Smooth muscle cell (in vitro differentiated cells): ENCODE measurements around the gene TRMT44. TPM values are rescaled to one million over a fixed set of nuclear protein-coding genes. Genes with fewer than 3 reads are reported as not detected.
"Not testable (repeated sequence)": the region's sequence is repeated elsewhere in the genome, so short reads cannot be mapped to it uniquely, and the experiment has no call there.

Experiments used
- DNase-seq: peaks from one replicate; lab custom pipeline; 2025; ENCODE audit not compliant: unreplicated experiment; lab: John Stamatoyannopoulos, UW
- H2AFZ ChIP-seq: fragments of 200-600 bp; sonication (generic); 2 replicates; pipeline ENCODE4 v1.6.0; 2016; ENCODE audit warnings: antibody characterized with exemption, low read depth, mild to moderate bottlenecking
- H3F3A ChIP-seq: fragments of 200-600 bp; sonication (generic); 2 replicates; pipeline ENCODE4 v1.6.0; 2017; ENCODE audit warnings: antibody characterized with exemption, low read depth
- H3K27ac ChIP-seq: fragments of 200-600 bp; sonication (generic); 2 replicates; pipeline ENCODE4 v1.5.1; 2016; ENCODE audit warnings: low read depth, mild to moderate bottlenecking
- H3K27me3 ChIP-seq: fragments of 200-600 bp; sonication (generic); 2 replicates; pipeline ENCODE4 v1.6.1; 2016; ENCODE audit warnings: low read depth, mild to moderate bottlenecking
- H3K36me3 ChIP-seq: fragments of 200-600 bp; sonication (generic); 2 replicates; pipeline ENCODE4 v1.5.1; 2016; ENCODE audit warnings: low read depth
- H3K4me1 ChIP-seq: fragments of 200-600 bp; sonication (generic); 2 replicates; pipeline ENCODE4 v1.5.1; 2016; ENCODE audit warnings: low read depth
- H3K4me2 ChIP-seq: fragments of 200-600 bp; sonication (generic); 2 replicates; pipeline ENCODE4 v1.6.0; 2016; ENCODE audit warnings: mild to moderate bottlenecking
- H3K4me3 ChIP-seq: fragments of 200-600 bp; sonication (generic); 2 replicates; pipeline ENCODE4 v1.5.1; 2016; ENCODE audit warnings: mild to moderate bottlenecking
- H3K79me2 ChIP-seq: fragments of 200-600 bp; sonication (generic); 2 replicates; pipeline ENCODE4 v1.6.0; 2016; ENCODE audit warnings: low read depth, mild to moderate bottlenecking
- H3K9ac ChIP-seq: fragments of 200-600 bp; sonication (generic); 2 replicates; pipeline ENCODE4 v1.6.0; 2016; ENCODE audit warnings: low read depth
- H3K9me3 ChIP-seq: fragments of 200-600 bp; sonication (generic); replicated peaks from 2 replicates; pipeline ENCODE4 v1.5.1; 2016; ENCODE audit warnings: low read depth
- H4K20me1 ChIP-seq: fragments of 200-600 bp; sonication (generic); 2 replicates; pipeline ENCODE4 v1.6.0; 2016; ENCODE audit warnings: low read depth
- WGBS: methylation state at CpG from one replicate; pipeline ENCODE4 v1.1.7; 2016; ENCODE audit warnings: low lambda C conversion rate; 5-methylcytosine and 5-hydroxymethylcytosine counted together
- polyA plus RNA-seq: library from polyadenylated mRNA; unstranded; fragments of >200 nt; fragmentation: Nextera tagmentation; extraction: Ambion mirVana; gene quantifications from 2 replicates; pipeline ENCODE4 v1.2.1, GENCODE V29; 2016
- total RNA-seq: library from RNA; depleted of rRNA; stranded (reverse); fragments of >200 nt; gene quantifications from 2 replicates; pipeline ENCODE4 v1.2.3, GENCODE V29; 2014
- TF ChIP-seq, protein P1 (sequence below): fragments of 200-600 bp; sonication (generic); IDR thresholded peaks from 2 replicates; pipeline ENCODE4 v1.5.1; 2017; ENCODE audit warnings: borderline replicate concordance, mild to moderate bottlenecking, antibody characterized with exemption; ENCODE audit not compliant: insufficient read depth, poor library complexity, severe bottlenecking

The TRMT44 gene
- total and polyA plus RNA-seq, 2 experiments from 2014 or later = 5.0 to 18.7 TPM

DNA sequence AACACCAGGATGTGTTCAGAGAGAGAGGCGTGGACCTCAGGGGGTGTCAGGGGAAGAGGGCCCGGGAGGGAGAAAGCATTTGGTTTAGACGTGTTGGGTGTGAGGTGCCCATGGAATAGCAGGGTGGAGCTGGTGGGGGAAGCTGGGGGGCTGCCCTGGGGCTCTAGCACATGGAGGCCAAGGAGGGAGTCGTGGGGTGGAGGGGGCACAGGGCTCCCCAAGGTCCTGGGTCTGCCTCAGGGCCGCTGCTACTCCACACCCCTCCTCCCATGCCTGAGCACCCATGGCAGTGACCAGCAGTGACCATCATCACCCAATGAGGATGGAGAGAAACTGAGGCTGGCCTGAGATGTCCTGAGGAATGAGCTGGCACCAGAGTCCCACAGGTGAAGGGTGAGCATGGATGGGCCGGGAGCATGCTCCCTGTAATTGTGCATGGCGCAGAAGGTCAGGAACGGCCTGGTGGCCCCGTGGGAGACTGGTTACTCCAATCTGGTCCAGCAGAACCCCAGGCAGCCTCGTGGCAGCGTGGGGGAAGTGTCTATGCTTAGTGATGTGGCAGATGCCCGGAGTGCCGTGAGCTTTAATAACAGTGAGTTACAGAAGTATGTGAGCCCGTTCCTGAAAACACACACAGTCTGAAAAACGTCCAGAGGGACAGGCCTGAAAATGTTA, 70.2 kb downstream of the TRMT44 start:
- Histone ChIP-seq H3K27me3 (no peaks in the 10 kb centered on the region), H3K9me3 (no peaks in the 10 kb centered on the region), H3K4me3 (no peak overlapping the region), H3K27ac (no peak overlapping the region), H3K4me1 (peaks cover 14% of the 10 kb centered on the region), H3K36me3 (no peaks in the 10 kb centered on the region), H3K9ac (no peak overlapping the region), H3K4me2 (no peak overlapping the region), H4K20me1 (no peaks in the 10 kb centered on the region), H3K79me2 (no peaks in the 10 kb centered on the region), H2AFZ (no peak overlapping the region), H3F3A (no peaks in the 10 kb centered on the region)
- TF ChIP-seq, protein P1, sequence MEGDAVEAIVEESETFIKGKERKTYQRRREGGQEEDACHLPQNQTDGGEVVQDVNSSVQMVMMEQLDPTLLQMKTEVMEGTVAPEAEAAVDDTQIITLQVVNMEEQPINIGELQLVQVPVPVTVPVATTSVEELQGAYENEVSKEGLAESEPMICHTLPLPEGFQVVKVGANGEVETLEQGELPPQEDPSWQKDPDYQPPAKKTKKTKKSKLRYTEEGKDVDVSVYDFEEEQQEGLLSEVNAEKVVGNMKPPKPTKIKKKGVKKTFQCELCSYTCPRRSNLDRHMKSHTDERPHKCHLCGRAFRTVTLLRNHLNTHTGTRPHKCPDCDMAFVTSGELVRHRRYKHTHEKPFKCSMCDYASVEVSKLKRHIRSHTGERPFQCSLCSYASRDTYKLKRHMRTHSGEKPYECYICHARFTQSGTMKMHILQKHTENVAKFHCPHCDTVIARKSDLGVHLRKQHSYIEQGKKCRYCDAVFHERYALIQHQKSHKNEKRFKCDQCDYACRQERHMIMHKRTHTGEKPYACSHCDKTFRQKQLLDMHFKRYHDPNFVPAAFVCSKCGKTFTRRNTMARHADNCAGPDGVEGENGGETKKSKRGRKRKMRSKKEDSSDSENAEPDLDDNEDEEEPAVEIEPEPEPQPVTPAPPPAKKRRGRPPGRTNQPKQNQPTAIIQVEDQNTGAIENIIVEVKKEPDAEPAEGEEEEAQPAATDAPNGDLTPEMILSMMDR = no peak
- no peak for DNase-seq
- WGBS = 91% methylated on average over 15 of the region's 15 CpGs

GRCh38 chr4:8512510-8512909, 71.9 kb downstream of the TRMT44 start:
- Histone ChIP-seq H3K36me3 (no peaks in the 10 kb centered on the region), H2AFZ (no peak overlapping the region), H3K27me3 (no peaks in the 10 kb centered on the region), H3K9ac (no peak overlapping the region), H3K27ac (no peak overlapping the region), H4K20me1 (no peaks in the 10 kb centered on the region), H3K79me2 (no peaks in the 10 kb centered on the region), H3F3A (no peaks in the 10 kb centered on the region), H3K4me3 (no peak overlapping the region), H3K9me3 (no peaks in the 10 kb centered on the region), H3K4me1 (no peaks in the 10 kb centered on the region), H3K4me2 (no peak overlapping the region)
- 86% methylated on average over 11 of the region's 11 CpGs for WGBS
- DNase-seq = no peak
- TF ChIP-seq, protein P1 = no peak

- H3K36me3 ChIP-seq, H3K4me2 ChIP-seq, H3K27me3 ChIP-seq, H3K9me3 ChIP-seq, H3K4me3 ChIP-seq, H3F3A ChIP-seq, DNase-seq, H3K4me1 ChIP-seq, H3K27ac ChIP-seq, H3K9ac ChIP-seq, H2AFZ ChIP-seq, H3K79me2 ChIP-seq, H4K20me1 ChIP-seq: not testable (repeated sequence)
- WGBS = 91% methylated on average over 4 of the region's 4 CpGs
Measured at GRCh38 chr4:8513080-8513479, 72.5 kb downstream of the TRMT44 start.

- DNase-seq = no peak
Measured at GRCh38 chr4:8513931-8514330, 73.4 kb downstream of the TRMT44 start.

More at GRCh38 chr4:8513931-8514330, 73.4 kb downstream of the TRMT44 start:
- no peak overlapping the region for H3K27ac ChIP-seq
- no peaks in the 10 kb centered on the region for H3K79me2 ChIP-seq
- no peak overlapping the region for H3K4me3 ChIP-seq
- H3K4me1 ChIP-seq = no peaks in the 10 kb centered on the region
- H3F3A ChIP-seq = no peaks in the 10 kb centered on the region
- no peaks in the 10 kb centered on the region for H3K36me3 ChIP-seq
- H4K20me1 ChIP-seq = no peaks in the 10 kb centered on the region
- TF ChIP-seq, protein P1 = no peak
- H3K4me2 ChIP-seq = no peak overlapping the region
- 87% methylated on average over 7 of the region's 8 CpGs for WGBS
- H3K9me3 ChIP-seq = no peaks in the 10 kb centered on the region
- no peak overlapping the region for H3K9ac ChIP-seq
- H2AFZ ChIP-seq = no peak overlapping the region
- no peaks in the 10 kb centered on the region for H3K27me3 ChIP-seq
